Astrocyte of the spinal cord (primary cell): ENCODE measurements around the gene FBLN2.

ENCODE experiments used
- DNase-seq: peaks from one replicate; pipeline ENCODE4 v3.0.0; 2011; ENCODE audit warnings: low read depth, low spot score
- H3K4me3 ChIP-seq: 2 replicates; pipeline ENCODE4 v1.5.1; 2011; ENCODE audit warnings: low read depth, mild to moderate bottlenecking, low read length, moderate library complexity
- CTCF ChIP-seq: IDR thresholded peaks from 2 replicates; pipeline ENCODE4 v1.5.1; 2012; ENCODE audit warnings: low read depth, mild to moderate bottlenecking, low read length, inconsistent platforms
- in situ Hi-C: cut with HindIII; loops from 2 replicates; pipeline ENCODE4 v1.10.0; 2017; ENCODE audit warnings: low sequenced_read_pairs

Gene FBLN2

GRCh38 chr3:13626396-13626795 is 77.5 kb downstream of the FBLN2 start:
- H3K4me3 ChIP-seq: no peak overlapping the region
- TF ChIP-seq CTCF: no peak
- DNase-seq: no peak
- in situ Hi-C loops: no loop called here

GRCh38 chr3:13626915-13627460 is 78.1 kb downstream of the FBLN2 start:
- in situ Hi-C loops: no loop called here
- no peak for DNase-seq
- H3K4me3 ChIP-seq: no peak overlapping the region
- no peak for TF ChIP-seq CTCF

GRCh38 chr3:13627681-13628080 is 78.8 kb downstream of the FBLN2 start:
- in situ Hi-C loops: no loop called here
- DNase-seq: no peak
- TF ChIP-seq CTCF: no peak
- H3K4me3 ChIP-seq: no peak overlapping the region

- no peak for TF ChIP-seq CTCF
- in situ Hi-C loops: no loop called here
- DNase-seq: no peak
Observed at GRCh38 chr3:13628432-13628831, 79.5 kb downstream of the FBLN2 start.

GRCh38 chr3:13628841-13629551 is 80.1 kb downstream of the FBLN2 start:
- in situ Hi-C loops: no loop called here
- TF ChIP-seq CTCF: no peak
- no peak for DNase-seq

More at GRCh38 chr3:13628432-13628831, 79.5 kb downstream of the FBLN2 start:
- H3K4me3 ChIP-seq: no peak overlapping the region

GRCh38 chr3:13629644-13630043 is 80.7 kb downstream of the FBLN2 start:
- no peak for DNase-seq
- in situ Hi-C loops: no loop called here
- no peak overlapping the region for H3K4me3 ChIP-seq
- no peak for TF ChIP-seq CTCF

More at GRCh38 chr3:13628841-13629551, 80.1 kb downstream of the FBLN2 start:
- H3K4me3 ChIP-seq: no peak overlapping the region
